Measurements from ENCODE around the gene GABBR2. TPM values are rescaled to one million over a fixed set of nuclear protein-coding genes. Genes with fewer than 3 reads are reported as not detected.

The GABBR2 gene
- total RNA-seq, 4 donors from 2014 or later: 0.32 to 1.7 TPM; not detected in 2

- Histone ChIP-seq H3K9me3 (no peaks in the 10 kb centered on the region), H3K27me3 (no peaks in the 10 kb centered on the region), H3K36me3 (no peaks in the 10 kb centered on the region), H3K4me3 (no peak overlapping the region), H3K4me1 (no peaks in the 10 kb centered on the region), H3K27ac (no peak overlapping the region)
- WGBS: 76% methylated on average over 5 of the region's 5 CpGs
- TF ChIP-seq POLR2AphosphoS5 (IDR thresholded peaks at IDR 0.05) (no peak), CTCF (IDR thresholded peaks at IDR 0.05) (no peak), EP300 (IDR thresholded peaks at IDR 0.05) (no peak), POLR2A (IDR thresholded peaks at IDR 0.05) (no peak)
- no peak for DNase-seq (ENCODE audit: low spot score in 2 of 2)
These were observed 406.6 kb downstream of the GABBR2 start for GRCh38 chr9:98302150-98302549.

GRCh38 chr9:98300611-98301010, 408.1 kb downstream of the GABBR2 start:
- Histone ChIP-seq H3K27me3 (no peaks in the 10 kb centered on the region), H3K9me3 (no peaks in the 10 kb centered on the region), H3K27ac (no peak overlapping the region), H3K4me1 (no peaks in the 10 kb centered on the region), H3K36me3 (no peaks in the 10 kb centered on the region), H3K4me3 (no peak overlapping the region)
- WGBS: 94% methylated on average over 3 of the region's 3 CpGs
- TF ChIP-seq EP300 (IDR thresholded peaks at IDR 0.05) (no peak), POLR2AphosphoS5 (IDR thresholded peaks at IDR 0.05) (no peak), POLR2A (IDR thresholded peaks at IDR 0.05) (no peak), CTCF (IDR thresholded peaks at IDR 0.05) (no peak)
- no peak for DNase-seq (ENCODE audit: low spot score in 2 of 2)

- Histone ChIP-seq H3K27ac (no peak overlapping the region), H3K9me3 (no peaks in the 10 kb centered on the region), H3K4me3 (no peak overlapping the region), H3K36me3 (no peaks in the 10 kb centered on the region), H3K4me1 (no peaks in the 10 kb centered on the region), H3K27me3 (no peaks in the 10 kb centered on the region)
- DNase-seq (ENCODE audit: low spot score in 2 of 2): no peak
- TF ChIP-seq POLR2A (IDR thresholded peaks at IDR 0.05) (no peak), EP300 (IDR thresholded peaks at IDR 0.05) (no peak), CTCF (IDR thresholded peaks at IDR 0.05) (no peak), POLR2AphosphoS5 (IDR thresholded peaks at IDR 0.05) (no peak)
These were observed 410.3 kb downstream of the GABBR2 start for GRCh38 chr9:98298476-98298875.

- H3K9me3 ChIP-seq: no peaks in the 10 kb centered on the region
- 88% methylated on average over 6 of the region's 6 CpGs for WGBS
- H3K27me3 ChIP-seq: no peaks in the 10 kb centered on the region
- no peak for DNase-seq (ENCODE audit: low spot score in 2 of 2)
- no peaks in the 10 kb centered on the region for H3K4me1 ChIP-seq
- no peak overlapping the region for H3K27ac ChIP-seq
- TF ChIP-seq CTCF (IDR thresholded peaks at IDR 0.05) (no peak), POLR2A (IDR thresholded peaks at IDR 0.05) (no peak), EP300 (IDR thresholded peaks at IDR 0.05) (no peak), POLR2AphosphoS5 (IDR thresholded peaks at IDR 0.05) (no peak)
- H3K36me3 ChIP-seq: no peaks in the 10 kb centered on the region
- no peak overlapping the region for H3K4me3 ChIP-seq
These were observed 412.9 kb downstream of the GABBR2 start for GRCh38 chr9:98295824-98296223.

GRCh38 chr9:98291820-98292219, 416.9 kb downstream of the GABBR2 start:
- Histone ChIP-seq H3K4me3 (no peak overlapping the region), H3K27me3 (no peaks in the 10 kb centered on the region), H3K36me3 (no peaks in the 10 kb centered on the region), H3K27ac (no peak overlapping the region), H3K9me3 (no peaks in the 10 kb centered on the region), H3K4me1 (no peaks in the 10 kb centered on the region)
- WGBS: 57% methylated on average over 5 of the region's 5 CpGs
- no peak for DNase-seq (ENCODE audit: low spot score in 2 of 2)
- TF ChIP-seq POLR2A (IDR thresholded peaks at IDR 0.05) (no peak), POLR2AphosphoS5 (IDR thresholded peaks at IDR 0.05) (no peak), CTCF (IDR thresholded peaks at IDR 0.05) (no peak), EP300 (IDR thresholded peaks at IDR 0.05) (no peak)

Data from suprapubic skin (tissue), 4 donors.